C1 segment of cervical spinal cord (tissue), 14 donors: Measurements from ENCODE around the gene STON2.
"Not testable (repeated sequence)": the region's sequence is repeated elsewhere in the genome, so short reads cannot be mapped to it uniquely, and the experiment has no call there.

ENCODE experiments used
- DNase-seq, 14 donors: peaks; one replicate each; lab custom pipeline; 2025; lab: John Stamatoyannopoulos, UW

STON2 gene

GRCh38 chr14:81223788-81224187 is 176.3 kb downstream of the STON2 start:
- not testable (repeated sequence) for DNase-seq

GRCh38 chr14:81222691-81223090 is 177.4 kb downstream of the STON2 start:
- no peak for DNase-seq

GRCh38 chr14:81222126-81222525 is 178.0 kb downstream of the STON2 start:
- DNase-seq: no peak

GRCh38 chr14:81221579-81222102 is 178.5 kb downstream of the STON2 start:
- peak in 3 of 14 donors; percentile 44 to 63 (median 48) for DNase-seq

- DNase-seq: peak; percentile 96 to 100 (median 99)
Measured at GRCh38 chr14:81220830-81221578, 179.1 kb downstream of the STON2 start, which contains the start of gene GTF2A1. GTF2A1 (minus strand) TSS chr14:81220959; CDS start chr14:81220518, 441 bp downstream.

- no peak for DNase-seq
Measured at GRCh38 chr14:81220580-81220829, 179.6 kb downstream of the STON2 start.

- DNase-seq: peak in 8 of 14 donors; percentile 37 to 80 (median 62)
Measured at GRCh38 chr14:81219759-81220579, 180.2 kb downstream of the STON2 start.

- DNase-seq: peak; percentile 21 to 97 (median 85)
Measured at GRCh38 chr14:81219210-81219758, 180.8 kb downstream of the STON2 start.

- peak in 3 of 14 donors; percentile 4 to 14 (median 11) for DNase-seq
Measured at GRCh38 chr14:81211844-81212243, 188.3 kb downstream of the STON2 start.
